IPS DF 19.7 (cell line): ENCODE results near the gene ARL2BP.

Source experiments
- DNase-seq: peaks from one replicate; pipeline ENCODE4 v3.0.0-alpha.2; 2013; ENCODE audit warnings: low read depth, low spot score

Gene ARL2BP

DNA sequence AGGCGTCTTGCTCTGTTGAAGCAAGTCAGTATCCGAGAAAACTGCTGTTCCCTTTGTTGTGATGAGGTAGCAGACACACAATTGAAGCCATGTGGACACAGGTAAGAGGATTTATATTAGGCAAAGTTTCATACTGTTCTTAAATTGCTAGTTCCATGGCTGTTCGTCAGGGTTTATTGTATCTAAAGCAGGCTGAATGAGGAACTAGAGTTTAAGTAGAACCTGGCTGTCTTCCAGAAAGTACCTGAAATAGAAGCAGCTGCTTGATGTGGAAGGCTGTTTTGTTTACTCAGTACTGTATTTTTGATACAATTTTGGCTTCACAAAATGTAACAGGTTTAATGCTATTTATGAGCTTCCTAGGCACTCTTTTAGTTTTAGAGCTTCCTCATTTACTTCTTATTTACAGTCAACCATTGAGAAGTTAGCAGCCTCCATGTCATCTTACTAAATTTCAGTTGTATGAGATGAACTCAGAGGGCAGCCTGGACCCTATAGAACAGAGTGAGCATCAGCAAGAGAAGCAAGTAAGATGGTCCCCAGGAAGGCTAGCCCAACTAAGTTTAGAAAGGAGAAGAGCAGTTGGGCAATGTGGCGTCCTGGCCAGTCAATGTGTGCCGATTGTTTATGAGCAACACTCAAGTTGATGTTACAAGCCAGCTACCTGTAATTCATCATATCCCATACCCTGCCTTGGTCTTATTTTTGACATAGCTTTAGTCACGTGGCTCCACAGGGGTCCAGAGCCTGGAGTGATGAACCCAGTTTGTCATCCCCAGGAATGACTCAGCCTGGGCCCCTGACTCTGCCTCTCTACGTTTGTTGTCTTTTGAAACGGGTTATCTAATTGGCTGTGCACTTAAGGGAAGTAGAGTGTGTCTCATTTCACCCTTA lies 9.7 kb upstream of the ARL2BP start:
- DNase-seq: no peak

DNA sequence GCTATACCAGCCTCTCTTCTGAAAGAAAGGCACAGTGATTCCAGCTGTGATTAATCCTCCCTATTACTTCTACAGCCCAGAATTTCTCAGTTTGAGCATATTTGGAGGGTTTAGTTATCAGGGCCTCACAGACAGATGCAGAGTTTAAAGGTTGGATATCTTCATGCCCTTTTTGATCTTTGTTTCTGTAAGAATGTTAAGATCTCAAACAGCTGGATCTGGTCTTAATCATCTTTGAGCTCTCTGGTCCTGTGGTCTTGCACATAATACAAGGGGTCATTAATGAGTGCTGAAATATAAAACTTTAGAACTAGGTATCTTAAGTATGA lies 9.1 kb upstream of the ARL2BP start:
- no peak for DNase-seq

DNA sequence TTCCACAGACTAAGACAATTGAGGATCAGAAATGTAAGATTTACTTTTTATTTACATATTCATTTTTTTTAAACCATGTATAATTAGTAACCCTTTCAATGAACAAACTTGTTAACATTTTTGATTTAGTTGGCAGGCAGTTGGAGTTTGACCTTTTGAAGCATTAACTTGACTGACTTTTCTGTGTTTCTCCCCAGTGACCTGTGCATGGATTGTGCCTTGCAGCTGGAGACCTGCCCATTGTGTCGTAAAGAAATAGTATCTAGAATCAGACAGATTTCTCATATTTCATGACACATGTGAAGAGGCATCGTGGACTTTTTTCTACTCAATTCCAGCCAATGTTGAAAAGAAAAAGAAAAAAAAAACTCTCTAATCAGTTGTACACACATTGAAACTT lies 6.4 kb upstream of the ARL2BP start:
- no peak for DNase-seq

DNA sequence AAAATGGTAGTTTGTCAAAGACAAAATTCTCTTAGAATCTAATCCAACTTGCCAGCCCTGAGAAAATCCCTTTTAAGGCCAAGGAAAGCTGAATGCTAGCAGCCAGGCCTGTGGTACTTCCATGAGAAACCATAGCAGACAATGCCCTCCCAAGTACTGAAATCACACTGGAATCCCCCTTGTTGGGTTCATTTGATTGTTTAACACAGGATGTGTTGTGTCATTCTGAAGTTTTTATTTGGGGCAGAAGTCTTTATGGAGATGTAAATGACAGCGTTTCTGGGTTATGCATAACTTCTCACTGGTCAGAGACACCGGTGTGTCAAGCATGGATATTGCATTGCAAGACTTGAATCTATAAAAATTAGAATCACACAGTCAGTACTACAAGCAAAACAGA lies 6.0 kb upstream of the ARL2BP start:
- no peak for DNase-seq

DNA sequence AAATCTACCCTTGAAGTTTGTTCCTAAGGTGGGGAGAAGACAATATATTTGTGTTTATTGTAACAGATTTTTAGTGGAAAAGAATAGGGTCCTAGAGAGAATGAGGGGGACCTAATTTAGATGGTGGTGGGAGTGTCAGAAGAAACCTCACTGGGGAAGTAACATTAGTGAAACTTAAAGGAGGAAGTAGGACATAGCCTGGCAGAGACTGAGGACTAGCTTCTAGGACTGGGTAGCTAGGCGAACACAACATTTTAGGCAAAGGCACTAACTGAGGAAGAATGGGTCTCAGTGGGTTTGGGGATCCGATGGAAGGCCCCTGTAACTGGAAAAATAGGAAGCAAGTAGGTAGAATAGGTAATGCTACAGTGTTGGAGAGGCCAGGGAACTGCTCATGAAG lies 4.2 kb upstream of the ARL2BP start:
- DNase-seq: no peak

GRCh38 chr16:57242650-57243049 lies 2.4 kb upstream of the ARL2BP start:
- no peak for DNase-seq

DNA sequence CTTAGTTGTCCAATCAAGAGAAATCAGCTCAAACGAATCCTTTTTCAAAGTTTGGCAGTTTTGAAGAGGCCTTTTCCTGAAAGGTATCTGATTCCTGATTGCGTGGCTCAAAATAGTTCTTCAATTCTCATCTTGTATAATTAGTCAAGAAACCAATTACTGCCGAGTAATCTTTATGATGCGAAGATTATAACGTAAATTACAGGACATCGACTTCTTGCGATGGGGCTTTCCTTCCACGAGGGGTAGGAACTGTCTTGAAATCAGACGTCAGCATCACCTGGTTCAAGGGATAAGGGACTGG lies 644 bp upstream of the ARL2BP start:
- DNase-seq: no peak

DNA sequence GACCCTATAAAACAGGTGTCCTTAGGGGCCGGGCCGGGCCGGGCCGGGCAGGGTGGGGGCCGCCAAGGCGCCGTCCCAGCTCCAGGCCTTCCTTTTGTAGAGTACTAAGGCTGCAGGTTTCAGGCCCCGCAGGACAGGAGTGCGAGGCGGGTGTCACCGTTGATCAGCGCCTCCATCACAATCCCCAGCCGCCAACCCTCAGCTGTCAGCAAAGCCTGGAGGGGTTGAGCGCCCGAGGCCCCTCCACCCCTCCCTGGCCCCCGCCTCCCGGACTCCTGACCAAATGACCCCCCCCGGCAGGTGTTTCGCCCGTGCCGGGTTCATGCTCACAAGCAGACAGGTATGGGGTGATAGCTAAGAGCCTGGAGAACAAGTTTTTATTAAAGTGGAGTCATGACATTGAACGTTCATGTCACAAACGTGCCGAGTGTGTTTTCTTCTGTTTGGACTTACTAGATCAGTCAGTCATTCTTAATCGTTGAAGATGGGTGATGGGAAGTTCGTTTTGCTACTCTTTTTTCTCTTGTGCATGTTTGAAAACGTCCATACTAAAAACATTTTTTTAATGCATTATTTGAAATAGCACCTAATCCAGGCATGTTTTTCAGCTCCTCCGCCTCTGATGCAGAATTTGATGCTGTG lies 534 bp downstream of the ARL2BP start:
- DNase-seq: no peak

DNA sequence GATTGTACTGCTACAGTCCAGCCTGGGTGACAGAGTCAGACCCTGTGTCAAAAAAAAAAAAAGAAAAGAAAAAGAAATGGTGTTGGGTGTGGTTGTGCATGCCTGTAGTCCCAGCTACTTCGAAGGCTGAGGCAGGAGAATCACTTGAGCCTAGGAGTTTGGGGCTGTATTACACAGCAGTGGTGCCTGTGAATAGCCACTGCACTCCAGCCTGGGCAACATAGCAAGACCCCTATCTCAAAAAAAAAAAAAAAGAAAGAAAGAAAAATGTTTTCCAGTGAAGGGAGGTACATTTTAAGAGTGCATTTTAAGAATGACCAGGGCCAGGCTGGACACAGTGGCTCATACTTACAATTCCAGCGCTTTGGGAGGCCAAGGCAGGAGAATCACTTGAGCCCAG lies 6.3 kb downstream of the ARL2BP start:
- DNase-seq: no peak

DNA sequence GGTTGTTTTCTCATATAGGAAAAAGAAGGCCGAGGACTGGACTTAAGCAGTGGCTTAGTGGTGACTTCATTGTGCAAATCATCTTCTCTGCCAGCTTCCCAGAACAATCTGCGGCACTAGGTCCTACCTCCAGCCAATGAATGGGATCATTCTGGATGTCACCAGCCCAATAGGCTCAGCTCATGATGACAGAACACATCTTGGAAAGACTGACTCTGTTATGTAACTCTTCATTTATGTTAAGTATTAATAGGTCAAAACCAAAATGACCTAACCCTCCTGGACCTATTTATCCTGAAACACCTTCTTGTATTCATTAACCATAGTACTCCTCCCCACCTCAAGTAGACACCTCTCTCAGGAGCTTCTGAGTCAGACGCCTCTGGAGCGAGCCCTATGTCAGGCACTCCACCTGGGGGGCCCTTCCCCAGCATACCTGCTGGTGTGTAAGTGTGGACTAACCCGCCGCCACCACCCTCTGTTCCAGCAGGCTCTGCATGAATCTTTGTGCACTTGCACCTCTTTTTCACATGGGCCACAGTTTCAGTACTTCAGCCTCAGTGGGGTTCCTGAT lies 7.2 kb downstream of the ARL2BP start:
- no peak for DNase-seq

- DNase-seq: no peak
Measured at GRCh38 chr16:57253466-57253865, 8.4 kb downstream of the ARL2BP start.

DNA sequence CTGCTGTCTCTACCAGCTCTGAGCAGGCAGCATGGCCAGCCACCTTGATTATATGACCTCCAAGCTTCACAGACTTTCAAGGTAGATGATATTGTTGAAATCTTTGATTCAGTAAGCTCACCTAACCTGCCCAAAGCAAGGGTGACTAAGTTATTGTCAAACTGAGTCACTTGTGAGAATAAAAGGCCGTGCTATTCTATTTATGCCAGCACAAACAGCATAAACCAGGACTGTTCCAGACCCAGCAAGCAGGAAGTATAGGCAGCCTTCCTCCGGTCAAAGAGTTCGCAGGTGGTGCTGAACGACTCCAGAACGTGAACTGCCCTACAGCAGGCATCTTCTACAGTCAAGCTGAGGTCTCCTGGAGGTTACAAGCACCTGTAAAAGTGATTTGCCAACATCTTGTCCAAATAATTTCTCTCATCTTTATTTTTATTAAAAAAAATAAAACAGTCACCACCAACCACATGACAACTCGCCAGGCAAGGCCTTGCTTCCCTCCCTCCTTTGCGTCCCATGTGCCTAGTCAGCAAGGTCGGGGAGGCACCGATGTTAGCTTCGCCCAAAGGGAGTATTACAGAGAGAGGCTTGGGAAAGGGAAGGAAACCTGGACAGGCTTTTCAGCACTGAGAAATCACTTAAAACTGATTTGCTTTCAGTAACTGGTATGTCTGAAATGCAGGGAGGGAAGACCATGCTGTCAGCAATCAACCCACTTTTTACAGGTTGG lies 10.8 kb downstream of the ARL2BP start:
- no peak for DNase-seq

DNA sequence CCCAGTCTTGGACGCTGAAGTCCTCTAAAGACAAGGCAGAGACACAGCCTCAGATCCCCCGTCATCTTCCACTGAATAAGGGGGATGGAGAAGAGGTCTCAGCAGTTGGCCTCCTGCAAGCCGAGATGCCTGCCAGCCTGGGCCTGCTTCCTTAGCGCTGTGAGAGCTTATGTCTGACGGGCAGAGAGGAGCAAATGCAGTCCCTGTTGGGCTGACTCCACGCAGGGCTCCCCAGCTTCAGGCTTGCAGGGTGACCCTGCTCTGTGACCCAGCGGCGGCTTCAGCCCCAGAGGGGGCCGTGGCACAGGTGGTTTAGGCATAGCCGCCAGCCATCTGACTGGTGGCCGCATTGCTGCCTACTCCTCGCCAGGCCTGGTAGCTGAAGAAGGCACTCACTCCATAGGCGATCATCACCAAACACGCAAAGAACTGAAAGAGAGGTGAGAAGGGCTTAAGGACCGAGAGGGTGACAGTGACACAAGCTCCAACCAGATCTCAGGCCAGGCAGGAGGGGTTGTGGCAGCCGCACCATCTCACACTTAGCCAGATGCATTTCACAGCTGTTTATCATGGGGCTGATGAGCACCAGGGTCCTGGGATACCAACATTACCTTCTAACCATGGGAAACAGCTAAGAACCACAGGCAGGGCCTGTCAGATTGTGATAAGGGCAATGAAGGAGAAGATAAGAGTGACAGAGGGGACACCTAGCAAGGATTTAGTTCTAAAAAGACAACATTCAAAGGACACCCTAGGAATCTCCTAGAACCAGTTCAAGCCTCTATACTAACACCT lies 11.7 kb downstream of the ARL2BP start:
- no peak for DNase-seq

DNA sequence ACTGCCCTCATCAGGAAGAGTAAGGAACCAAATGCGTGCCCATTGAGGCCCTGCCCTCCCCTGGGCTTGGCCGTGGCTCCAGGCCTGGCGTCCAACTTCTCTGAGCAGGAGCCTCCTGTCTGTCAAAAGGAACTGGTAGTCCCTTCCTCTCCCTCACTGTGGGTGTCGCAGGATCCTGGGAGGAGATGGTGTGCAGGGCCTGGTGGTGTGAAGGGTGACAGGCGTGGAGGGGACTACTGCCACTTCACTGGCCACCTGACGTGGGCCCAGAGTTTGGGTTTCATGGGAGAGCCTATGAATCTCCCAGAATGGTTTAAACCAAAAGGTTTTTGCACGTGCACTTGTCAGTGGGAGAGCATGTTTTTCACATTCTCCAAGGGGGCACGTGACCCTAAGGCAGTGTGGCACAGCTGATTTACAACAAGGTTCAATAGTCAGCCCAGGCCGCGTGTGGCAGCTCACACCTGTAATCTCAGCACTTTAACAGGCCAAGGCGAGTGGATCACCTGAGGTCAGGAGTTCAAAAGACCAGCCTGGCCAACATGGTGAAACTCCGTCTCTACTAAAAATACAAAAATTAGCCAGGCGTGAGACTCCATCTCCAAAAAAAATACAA lies 12.5 kb downstream of the ARL2BP start:
- no peak for DNase-seq

DNA sequence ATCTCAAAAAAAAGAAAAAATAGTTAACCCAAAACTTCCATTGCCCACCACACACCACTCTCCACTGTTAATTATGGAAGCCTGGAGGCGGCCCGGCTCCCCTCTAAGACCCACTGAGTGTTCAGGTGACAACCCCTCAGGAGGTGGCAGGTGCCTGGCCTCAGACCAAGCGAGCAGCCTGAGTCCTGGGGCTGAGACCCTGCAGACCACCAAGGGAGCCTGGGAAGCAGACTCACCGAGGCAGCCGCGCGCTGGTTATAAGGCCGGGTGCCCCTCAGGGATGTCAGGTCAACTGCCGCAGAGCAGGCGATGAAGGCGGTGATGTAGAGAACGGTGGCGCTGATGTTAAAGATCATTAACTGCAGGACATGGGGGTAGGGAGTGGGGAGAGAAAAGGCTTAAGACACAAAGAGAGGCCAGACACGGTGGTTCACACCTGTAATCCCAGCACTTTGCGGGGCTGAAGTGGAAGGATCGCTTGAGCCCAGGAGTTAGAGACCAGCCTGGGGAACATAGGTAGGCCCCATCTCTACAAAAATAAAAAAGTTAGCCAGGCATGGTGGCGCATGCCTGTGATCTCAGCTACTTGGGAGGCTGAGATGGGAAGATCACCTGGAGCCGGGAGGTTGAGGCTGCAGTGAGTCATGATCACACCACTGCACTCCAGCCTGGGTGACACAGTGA lies 13.3 kb downstream of the ARL2BP start:
- DNase-seq: no peak

DNA sequence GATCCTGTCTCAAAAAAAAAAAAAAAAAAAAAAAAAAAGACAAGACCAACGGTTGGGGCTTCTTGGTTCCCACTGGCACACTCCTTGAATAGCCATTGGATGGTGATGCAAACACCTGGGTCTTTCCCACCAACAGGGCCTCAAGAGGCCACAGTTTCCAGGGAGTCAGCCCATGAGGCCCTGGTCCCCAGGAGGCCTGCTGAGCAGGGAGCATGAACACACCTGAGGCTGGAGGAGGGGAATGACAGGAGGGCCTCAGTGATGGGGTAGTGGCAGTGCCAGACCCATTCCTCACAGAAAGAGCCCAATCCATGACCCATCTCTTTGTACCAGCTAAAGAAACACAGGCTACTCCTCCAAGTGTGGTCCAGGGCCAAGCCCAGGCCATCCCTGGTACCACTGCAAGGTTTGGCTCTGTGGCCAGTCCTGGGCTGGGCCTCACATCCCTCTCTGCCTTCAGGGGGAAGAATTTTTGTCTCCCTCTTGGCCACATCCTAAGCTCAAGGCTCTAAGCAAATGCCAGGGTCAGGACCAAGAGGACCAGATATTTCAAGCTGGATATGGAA lies 13.9 kb downstream of the ARL2BP start:
- DNase-seq: no peak

DNA sequence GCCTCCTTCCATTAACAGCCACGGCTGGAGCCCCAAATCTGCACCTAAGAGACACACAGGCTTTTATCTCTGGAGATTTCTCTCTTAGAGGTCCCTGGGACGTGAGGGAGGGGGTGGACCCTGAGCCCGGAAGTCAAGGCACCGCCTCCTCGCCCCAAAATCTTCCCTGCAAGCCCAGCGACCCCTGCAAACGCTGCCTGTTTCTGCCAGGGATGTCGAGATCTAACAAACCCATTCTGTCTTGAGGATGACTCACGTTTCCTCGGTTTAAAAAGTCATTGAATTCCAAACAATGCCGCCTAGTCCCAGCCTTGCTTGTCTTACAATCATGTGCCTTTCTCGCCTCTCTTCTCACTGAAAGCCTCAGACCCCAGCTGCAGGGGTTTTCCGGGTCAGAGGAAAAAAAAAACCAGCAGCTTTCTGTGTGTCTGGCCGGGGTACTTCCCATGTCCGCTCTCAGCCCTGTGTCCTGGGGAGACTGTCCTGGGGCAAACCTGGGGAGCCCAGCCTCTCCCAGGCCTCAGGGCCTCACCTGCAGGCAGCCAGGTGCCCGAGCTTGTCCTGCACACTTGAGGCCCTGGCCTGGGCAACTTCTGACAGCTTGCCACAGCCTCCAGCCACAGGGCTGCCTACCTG lies 15.4 kb downstream of the ARL2BP start:
- DNase-seq: peak; percentile 74

DNA sequence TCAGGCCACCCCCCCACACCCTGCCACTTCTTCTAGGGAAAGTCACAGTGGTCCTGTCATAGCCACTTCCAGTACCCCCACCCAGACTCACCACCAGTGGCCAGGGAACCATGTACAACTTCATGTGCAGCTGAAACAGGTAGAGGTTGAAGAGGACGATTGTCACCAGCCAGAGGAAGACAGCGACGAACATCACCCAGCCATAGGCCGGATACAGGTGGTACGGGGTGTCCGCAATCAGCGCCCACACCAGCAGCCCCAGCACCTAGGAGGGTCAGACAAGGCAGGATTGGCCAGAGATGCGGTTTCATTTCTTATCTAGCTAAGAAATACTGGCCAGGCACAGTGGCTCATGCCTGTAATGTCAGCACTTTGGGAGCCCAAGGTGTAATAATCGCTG lies 16.7 kb downstream of the ARL2BP start:
- DNase-seq: no peak

- DNase-seq: no peak
Measured at GRCh38 chr16:57262841-57263540, 17.9 kb downstream of the ARL2BP start.
